HG03159 (cell line): Measurements from ENCODE around the gene KCNK10.
A peak's percentile ranks its signal among the peaks of the same experiment; 100 is the strongest.

Experiments
- ATAC-seq: cut with Tn5 transposase; IDR thresholded peaks from one replicate; pipeline ENCODE4 v1.9.1; 2021; ENCODE audit warnings: mild to moderate bottlenecking, moderate library complexity; ENCODE audit not compliant: unreplicated experiment

Gene KCNK10

DNA sequence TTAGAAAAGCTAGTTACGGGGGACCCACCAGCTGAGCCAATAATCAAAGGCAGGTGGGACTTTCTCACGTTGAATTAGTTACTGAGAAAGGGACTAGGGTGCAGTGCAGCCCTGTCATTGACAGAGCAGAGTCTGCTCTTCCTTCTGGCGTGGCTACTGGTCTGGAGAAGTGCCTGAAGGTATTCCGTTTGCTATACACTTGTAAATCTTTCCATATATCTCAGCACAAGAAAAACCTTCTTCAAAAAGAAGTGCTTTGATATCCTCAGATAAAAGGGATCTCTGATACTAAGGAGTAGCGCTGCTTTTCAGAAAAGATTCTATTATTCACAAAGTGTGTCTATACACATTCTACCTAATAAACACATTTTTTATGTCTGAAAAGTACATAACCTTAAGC, 91.5 kb downstream of the KCNK10 start:
- ATAC-seq: no peak

DNA sequence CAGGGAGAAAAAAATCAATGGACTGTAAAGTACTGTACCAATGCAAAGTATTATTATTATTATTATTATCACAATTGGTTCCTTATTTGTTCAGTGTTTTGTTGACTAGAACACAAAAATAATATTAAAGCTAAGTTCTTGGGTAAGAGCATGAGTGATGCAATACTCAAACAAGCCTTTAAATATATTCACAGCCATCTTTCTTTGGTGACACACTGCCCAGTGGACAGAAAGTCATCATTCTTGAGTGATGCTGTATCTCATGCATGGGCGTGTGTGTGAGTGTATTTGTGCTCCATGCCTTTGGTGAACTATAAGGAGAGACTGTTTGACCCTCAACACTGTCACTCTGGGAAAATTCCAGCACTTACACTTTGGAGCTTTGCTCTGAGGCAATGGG, 93.6 kb downstream of the KCNK10 start:
- ATAC-seq: no peak

DNA sequence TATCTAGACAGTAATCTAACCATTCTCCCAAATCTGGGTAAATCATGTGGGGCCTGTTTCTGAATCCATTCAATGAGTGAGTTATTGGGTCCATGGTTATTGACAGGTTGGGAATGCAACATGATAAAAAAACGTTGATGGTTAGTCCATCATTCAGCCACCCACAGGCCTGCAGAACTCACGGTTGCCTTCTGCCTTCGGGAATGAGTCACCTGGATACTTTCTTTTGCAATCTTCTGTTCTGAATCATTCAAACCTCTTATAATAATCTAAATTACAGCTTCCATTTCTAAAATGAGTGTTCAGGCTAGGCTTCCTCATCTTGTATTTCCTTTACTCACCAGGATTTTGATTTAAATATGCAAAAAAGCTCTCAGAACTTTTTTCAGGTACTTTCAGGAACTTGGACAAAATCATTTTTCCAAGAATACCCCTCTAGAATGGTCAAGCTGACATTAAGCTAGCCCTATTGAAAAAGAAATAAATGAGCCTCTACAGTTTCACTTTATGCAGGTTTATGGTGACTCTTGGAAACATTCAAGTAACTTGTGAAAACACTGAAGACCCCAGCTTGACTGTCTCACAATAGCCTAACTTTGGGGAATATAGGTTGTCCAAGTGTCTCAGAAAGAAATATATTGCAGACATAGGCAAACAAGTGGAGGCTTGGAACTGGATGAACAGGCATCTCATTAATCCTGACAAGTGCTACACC, 94.4 kb downstream of the KCNK10 start:
- no peak for ATAC-seq

DNA sequence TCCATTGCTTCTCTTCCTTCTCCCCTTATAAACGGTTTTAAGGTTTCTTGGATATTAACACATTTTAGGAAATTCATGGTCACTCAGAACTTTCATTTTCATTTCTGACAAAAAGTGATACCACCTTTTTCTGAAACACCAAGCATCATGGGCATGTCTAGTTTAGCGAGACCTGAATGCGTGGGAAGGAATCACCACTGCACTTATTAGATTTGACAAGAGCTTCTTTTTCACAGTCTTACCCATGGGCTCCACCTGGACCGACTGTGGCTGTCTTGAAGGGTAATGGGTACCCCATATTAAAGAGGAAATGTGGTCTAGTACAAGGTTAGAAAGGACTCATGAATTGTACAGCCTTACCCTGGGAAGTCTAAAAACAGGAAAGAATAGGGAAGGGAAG, 95.4 kb downstream of the KCNK10 start:
- ATAC-seq: no peak

DNA sequence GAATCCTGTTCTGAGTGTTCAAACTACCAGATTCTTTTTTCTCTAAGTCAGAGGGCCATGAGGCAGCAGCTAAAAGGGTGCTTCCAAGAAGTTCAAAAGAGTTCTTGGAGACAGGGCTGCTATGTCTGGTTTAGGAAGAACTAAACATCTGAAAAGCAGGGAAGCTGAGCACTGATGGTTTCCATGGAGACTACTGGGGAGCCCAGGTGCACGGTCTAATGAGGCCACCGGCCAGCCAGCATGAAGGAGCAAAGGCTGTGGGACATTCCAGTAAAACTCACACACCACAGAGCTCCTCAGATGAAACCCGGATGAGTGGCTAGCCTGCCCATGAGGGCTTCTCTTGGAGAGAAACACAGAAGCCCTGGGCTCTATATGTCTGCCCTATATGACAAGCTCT, 97.3 kb downstream of the KCNK10 start:
- no peak for ATAC-seq

DNA sequence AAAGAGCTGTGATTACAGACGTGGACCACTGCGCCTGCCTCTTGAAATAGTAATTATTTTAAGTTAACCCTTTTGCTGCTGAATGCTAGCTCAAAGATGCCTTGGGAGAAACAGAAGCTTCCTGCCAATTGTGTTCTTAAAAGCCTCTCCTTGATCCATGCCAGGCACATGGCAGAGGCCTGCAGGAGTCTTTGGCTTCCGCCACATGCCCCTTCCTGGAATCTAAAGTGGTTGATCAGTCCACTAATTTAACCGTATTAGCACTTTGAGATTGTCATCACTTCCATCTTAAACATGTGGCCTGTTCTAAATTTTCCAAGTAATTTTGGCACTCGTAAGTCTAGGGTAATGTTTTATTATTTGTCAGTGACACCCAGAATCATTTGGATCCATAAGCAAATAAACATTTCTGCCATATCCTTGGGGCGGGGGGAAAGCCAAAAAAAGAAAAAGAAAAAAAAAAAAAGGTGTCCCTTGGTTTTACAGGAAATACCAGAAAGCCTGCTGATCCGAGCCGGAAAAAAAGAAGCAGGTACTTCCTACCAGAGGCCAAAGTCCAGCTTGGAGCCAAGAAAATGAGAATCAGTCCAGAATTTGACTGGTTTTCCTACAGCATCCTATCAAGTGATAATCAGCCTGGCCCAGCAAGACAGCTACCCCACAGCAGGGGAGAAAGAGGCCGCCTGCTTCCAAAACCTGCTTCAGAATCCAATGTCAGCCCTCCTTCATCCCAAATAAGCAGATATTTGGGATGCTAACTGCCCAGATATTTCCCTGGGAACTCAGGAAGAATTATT, 104.8 kb downstream of the KCNK10 start:
- no peak for ATAC-seq

DNA sequence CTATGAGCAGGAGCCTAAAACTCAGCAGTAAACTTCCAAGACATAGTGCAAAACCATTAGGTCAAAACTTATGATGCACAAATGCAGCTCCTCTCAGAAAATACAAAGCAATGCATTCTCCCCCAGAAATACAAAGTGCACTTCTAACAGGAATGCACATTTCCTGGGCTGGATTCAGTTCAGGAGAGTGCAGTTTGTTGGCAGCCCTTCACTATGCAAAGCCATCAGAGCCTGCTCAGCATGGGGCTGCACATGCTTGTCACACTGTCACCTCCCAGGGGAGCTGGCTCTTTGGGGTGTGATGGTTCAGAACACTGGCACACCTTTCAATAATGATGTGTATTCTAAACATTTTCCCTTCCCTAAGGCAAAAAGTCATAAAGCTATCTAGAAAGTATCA, 110.4 kb downstream of the KCNK10 start:
- ATAC-seq: no peak

DNA sequence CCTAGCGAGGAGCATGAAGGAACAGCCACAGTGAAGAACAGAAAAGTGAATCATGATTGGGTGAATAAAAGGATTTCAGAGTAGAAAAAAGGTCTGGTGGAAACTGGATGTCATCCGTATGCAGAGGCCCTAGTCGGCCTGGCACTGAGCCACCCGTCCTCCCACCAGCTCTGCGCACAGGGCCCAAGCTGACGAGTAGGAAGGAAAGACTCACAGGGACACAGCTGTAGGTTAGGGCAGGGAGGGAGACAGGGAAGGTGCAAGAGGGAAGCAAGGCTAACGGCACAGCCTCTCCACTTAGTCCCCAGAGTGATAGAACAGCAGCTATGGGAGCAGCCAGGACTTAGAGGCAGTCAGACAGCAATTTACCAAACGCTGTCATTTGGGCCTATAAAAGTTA, 112.6 kb downstream of the KCNK10 start:
- no peak for ATAC-seq

DNA sequence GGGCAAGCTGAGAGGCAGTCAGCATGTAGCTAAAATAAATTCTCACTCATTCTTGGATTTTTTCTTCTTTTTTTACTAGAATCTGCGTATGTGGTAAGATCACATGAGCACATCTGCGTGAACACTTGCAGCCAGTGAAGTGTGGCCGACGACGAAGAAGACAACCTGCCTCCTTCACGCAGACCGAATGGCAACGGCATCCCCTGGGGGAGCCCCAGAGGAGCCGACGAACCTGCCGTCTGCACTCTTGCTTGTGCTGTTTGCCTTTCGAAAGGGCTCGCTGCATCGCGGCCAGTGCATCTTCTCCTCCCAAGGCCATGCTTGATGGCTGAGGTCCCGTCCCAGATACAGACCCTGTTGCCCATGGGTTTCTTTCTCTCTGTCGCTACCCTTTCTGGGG, 113.8 kb downstream of the KCNK10 start:
- ATAC-seq: no peak

DNA sequence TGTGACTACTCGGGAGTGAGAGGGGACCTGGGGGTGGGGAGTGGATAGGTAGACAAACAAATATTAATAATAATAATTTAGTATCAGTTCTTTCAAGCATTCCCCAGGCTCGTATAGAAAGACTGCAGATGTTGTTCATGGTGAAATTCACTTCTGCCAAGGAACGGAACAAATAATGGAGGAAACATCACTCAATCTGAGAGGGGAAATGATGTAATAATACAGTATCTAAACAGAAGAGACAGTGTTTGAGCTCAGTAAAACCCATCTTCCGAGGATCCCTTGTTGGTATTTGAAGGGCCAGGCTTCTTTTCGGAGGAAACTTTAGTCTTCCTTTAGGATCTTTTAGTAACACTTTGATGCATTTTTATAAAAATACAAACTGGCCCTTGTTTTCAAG, 114.2 kb downstream of the KCNK10 start:
- ATAC-seq: no peak

DNA sequence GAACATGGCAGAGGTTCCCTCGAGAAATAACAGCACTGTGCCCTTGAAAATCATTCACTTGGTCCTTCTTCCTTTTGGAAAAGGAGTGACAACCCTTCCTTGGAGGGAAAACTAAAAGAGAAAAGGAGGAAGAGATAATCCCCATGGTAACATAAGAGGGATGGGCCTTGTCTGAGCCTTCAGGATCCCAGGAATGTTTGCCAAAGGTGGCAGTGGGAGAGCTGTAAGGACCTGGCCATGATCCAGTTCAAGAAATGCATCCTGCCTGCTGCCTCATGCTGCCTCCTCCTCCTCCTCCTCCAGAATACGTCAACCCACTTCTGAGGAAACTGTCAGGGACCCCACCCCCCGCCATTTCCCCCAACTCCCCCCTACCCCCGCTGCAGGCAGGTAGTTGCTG, 118.8 kb downstream of the KCNK10 start:
- no peak for ATAC-seq

DNA sequence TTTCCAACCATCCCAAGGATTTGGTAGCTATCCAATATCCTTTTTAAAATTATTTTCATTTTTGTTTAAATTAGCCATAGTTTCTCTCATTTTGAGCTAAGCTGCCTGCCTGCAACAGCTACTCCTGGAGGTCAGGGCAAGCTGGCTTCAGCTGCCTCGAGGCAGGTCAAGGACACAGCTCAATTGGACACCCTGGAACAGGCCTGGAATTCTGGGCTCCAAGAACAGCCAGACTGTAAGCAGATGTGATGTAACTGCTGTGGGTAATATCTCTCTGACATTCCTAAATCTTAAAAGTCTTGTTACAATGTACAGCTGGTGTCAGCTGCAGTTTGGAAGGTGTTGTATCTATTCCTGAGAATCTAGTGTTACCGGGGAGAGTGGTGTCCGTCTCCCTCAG, 119.8 kb downstream of the KCNK10 start:
- ATAC-seq: no peak

DNA sequence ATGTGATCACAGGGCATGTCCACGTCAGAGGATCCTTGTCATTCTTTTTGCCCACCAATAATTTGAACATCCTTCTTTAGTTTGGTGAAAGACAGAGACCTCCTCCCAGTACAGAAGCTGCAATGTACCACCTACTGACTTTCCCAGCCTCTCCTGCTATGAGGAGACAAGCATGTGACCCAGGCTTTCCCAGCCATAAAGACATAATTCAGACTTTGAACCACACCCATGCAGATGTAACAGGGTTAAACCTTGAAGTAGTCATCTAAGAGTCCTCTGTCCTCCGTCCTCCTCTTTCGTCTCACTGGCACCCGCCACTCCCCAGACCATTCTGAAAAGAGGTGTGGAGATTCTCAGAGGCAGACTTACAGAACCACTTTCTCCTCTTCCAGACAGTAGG, 120.8 kb downstream of the KCNK10 start:
- ATAC-seq: no peak

DNA sequence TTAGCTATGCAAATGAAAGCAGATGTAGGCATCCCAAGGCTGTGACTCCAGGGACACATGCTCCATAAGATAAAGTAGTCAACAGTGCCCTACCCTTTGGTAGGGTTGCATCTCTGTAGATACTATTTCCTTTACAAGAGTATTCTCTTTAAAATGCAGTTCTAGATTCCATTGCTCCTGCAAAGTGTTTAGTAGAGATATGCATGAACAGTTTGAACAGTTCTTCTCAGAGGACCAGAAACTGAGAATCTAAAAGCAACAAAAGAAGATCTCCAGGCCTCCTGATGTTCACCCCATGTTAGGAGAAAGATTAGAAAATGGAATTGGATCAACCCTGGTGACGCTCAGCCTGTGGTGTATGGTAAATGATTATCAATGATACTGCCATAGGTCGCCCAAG, 121.2 kb downstream of the KCNK10 start:
- no peak for ATAC-seq

DNA sequence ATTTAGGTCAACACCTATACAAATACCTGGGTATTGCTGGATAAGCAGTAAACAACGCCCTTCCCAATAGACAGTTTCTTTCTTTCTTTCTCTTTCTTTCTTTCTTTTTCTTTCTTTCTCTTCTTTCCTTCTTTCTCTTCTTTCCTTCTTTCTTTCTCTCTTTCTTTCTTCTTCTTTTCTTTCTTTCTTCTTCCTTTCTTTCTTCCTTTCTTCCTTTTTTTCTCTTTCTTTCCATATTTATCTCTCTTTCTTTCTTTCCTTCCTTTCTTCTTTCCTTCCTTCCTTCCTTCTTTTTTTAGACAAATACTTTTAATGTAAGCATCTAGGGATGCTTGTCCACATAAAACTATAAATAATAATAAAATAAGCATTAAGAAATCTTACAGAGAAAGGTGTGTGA, 123.2 kb downstream of the KCNK10 start:
- no peak for ATAC-seq

DNA sequence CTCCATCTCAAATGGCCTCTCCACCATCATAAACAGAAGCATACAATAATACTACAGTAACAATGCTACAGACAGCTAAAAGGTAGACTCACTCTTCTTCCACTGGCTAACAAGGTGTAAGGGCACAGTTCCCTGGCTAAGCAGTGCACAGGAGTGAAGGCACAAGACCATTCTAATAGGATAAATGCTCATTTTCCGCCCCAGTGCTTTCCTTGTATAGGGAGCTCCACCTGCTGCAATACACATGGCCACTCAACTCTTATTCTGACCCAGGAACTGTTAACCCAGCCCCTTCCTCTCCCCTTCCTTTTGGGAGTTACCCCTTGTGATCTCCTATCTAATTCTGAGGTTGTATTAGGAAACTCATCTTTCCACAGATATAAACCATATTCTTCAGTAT, 124.6 kb downstream of the KCNK10 start:
- ATAC-seq: no peak

DNA sequence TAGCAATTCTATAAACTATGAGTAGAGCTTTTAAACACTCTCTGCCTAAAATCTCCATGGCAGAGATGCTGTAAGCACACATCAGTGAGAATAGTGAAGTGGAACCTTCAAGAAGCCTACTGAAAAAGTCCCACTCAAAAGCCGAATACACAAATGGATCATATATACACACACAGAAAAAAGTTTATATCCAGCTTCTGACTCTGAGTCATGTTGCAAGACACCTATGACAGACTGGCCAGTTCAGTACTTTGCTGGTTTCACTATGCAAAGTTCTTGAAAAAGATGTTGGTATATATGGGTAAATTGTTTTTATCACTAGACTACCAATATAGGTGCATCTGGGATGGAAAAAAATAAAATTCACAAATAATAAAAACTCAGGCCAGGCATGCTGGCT, 126.1 kb downstream of the KCNK10 start:
- ATAC-seq: peak; percentile 71

DNA sequence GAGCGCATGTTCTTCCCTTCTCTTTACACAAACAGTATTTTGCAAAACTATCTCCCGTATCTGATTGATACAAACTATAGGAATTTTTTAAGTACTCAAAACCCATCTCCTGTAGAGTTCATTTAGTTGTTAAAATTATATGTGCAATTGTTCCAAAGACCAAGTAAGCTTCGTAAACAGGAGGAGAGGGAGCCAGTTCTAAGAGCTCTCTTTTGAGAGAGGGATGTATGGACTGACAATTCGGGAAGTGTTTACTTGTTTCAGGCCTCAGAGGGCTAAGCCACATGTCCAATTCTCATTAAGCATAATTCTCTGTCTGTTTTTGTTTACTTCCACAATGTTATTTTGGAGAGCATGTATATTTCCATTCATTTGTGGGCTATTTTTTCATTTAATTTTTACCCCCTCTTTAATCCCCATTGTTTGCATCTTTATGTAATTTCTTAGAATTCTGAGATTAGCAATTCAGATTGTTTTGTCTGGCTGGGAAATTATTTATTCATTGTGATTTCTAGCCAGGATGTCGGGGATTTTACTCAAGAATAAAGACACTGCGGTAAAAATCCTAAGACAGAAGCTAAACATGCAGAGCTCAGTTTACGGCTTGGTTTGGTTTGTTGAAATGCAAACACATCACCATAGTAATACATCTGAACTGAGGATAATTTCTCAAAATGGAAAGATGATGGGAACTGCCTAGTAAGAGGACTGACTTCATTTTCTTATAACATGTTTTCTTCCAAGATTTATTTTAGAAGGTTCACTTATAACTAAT, 126.8 kb downstream of the KCNK10 start:
- ATAC-seq: no peak

DNA sequence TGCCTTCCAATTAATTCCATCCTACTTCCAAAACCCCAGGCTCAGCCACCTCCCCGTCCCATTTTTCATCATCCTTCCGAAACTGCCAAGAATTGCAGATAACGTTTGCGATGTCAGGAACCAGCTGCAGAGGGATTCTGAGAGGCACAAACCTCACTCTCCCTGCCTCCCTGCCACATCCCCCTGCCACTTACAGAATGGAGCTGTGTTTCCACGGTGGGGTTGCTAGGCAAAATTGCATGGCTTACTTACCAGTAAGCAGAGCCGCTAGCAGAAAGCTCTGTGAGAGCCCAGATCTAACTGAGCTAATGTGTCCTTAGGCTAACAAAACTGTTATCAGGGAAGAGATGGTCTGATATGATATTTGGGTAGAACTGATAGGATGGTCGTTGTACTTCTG, 127.4 kb downstream of the KCNK10 start:
- ATAC-seq: no peak

DNA sequence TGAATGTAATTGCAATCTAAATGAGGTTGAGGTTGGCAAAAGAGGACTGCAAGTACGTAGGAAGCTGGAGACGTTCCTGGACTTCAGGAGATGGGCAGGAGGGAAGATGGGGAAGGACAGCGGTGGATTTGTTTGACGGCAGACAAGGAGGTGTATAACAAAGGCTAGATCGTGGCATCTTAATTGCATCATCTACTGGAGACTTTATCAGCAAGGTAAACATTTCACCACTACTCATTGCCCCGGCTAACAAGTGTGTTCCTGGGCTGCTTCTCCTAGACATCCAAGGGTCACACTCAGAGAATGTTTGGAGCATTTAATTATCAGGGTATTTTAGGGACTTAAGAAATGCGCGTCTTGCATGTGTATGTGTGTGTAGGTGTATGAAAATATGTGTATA, 128.5 kb downstream of the KCNK10 start:
- ATAC-seq: no peak

DNA sequence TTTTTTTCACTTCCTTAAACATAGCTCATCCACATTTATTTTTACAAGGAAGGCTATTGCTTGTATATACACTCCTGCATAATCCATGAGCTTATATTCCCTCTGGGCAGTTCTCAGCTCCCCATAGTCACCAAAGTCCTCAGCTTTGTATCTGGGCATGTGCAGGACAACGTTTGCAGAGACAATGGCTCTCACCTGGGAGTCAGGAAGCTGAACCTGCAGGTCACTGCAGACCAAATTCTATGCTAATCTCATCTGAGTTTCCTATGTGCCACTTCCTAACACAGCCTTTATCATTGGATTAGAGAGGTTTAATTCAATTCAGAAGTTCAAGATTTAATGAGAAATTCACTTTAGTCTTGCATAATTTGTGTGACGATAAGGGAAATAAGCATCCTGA, 131.5 kb downstream of the KCNK10 start:
- no peak for ATAC-seq
